IMR-90 (cell line): ENCODE results near the gene OSGEP. TPM values are rescaled to one million over a fixed set of nuclear protein-coding genes. Genes with fewer than 3 reads are reported as not detected.

Source experiments
- ATAC-seq: fragments of 200-7000 bp; cut with Tn5 transposase; 2 replicates; pipeline ENCODE4 v1.9.1; 2020; ENCODE audit warnings: low read depth, mild to moderate bottlenecking, moderate library complexity
- BruUV-seq: library from RNA; stranded (reverse); fragments of 400-500 nt; replicated peaks from 2 replicates; lab custom pipeline; 2021; lab: Mats Ljungman, UMichigan
- CTCF ChIA-PET: fragments of 300-600 bp; formaldehyde crosslinking; extraction: SDS; loops from one replicate; lab custom pipeline; 2021; ENCODE audit warnings: antibody characterized with exemption; lab: Yijun Ruan, JAX
- POLR2A ChIA-PET: fragments of 300-600 bp; sonication (Branson Sonifier 250); formaldehyde crosslinking; loops from one replicate; lab custom pipeline; 2022; ENCODE audit warnings: antibody characterized with exemption; ENCODE audit not compliant: unreplicated experiment; lab: Charles Lee
- DNase-seq: peaks from one replicate; pipeline ENCODE4 v3.0.0; 2013
- H2AFZ ChIP-seq: replicated peaks from 2 replicates; pipeline ENCODE3; 2013; ENCODE audit warnings: low read length, mild to moderate bottlenecking; ENCODE audit not compliant: poor library complexity
- H2AK5ac ChIP-seq: 2 replicates; pipeline ENCODE4 v1.6.1; 2013; ENCODE audit warnings: low read depth, low read length, inconsistent platforms
- H2AK9ac ChIP-seq: replicated peaks from 2 replicates; pipeline ENCODE3; 2013; ENCODE audit warnings: mild to moderate bottlenecking, low read depth, low read length, moderate library complexity; ENCODE audit not compliant: poor library complexity
- H2BK120ac ChIP-seq: 2 replicates; pipeline ENCODE4 v1.6.1; 2013; ENCODE audit warnings: low read depth, low read length, inconsistent platforms
- H2BK15ac ChIP-seq: 3 replicates; pipeline ENCODE4 v1.6.1; 2013; ENCODE audit warnings: low read depth, low read length, inconsistent platforms
- H2BK20ac ChIP-seq: 2 replicates; pipeline ENCODE4 v1.6.1; 2013; ENCODE audit warnings: low read depth, mild to moderate bottlenecking, inconsistent platforms, low read length, moderate library complexity
- H2BK5ac ChIP-seq: 2 replicates; pipeline ENCODE4 v1.6.1; 2013; ENCODE audit warnings: mild to moderate bottlenecking, low read depth, low read length, inconsistent platforms; ENCODE audit not compliant: poor library complexity, severe bottlenecking
- H3K14ac ChIP-seq: replicated peaks from 2 replicates; pipeline ENCODE4 v1.6.1; 2013; ENCODE audit warnings: low read depth, low read length, inconsistent platforms
- H3K18ac ChIP-seq: 2 replicates; pipeline ENCODE4 v1.6.1; 2013; ENCODE audit warnings: low read depth, low read length, control low read depth
- H3K23ac ChIP-seq: 2 replicates; pipeline ENCODE4 v1.6.1; 2013; ENCODE audit warnings: low read depth, low read length, inconsistent platforms
- H3K27ac ChIP-seq: 2 replicates; pipeline ENCODE4 v1.5.1; 2013; ENCODE audit warnings: mild to moderate bottlenecking, control low read depth, low read length; ENCODE audit not compliant: insufficient read depth
- H3K27me3 ChIP-seq: 2 replicates; pipeline ENCODE4 v1.6.1; 2013; ENCODE audit warnings: low read length; ENCODE audit not compliant: control insufficient read depth, insufficient read depth
- H3K36me3 ChIP-seq: 2 replicates; pipeline ENCODE4 v1.6.1; 2013; ENCODE audit warnings: low read length, mixed read lengths; ENCODE audit not compliant: control insufficient read depth, insufficient read depth
- H3K4ac ChIP-seq: 2 replicates; pipeline ENCODE4 v1.6.1; 2013; ENCODE audit warnings: low read depth, low read length, inconsistent platforms
- H3K4me1 ChIP-seq: 2 replicates; pipeline ENCODE4 v1.6.1; 2013; ENCODE audit warnings: low read length, mixed read lengths; ENCODE audit not compliant: control insufficient read depth, insufficient read depth
- H3K4me2 ChIP-seq: 2 replicates; pipeline ENCODE4 v1.6.1; 2013; ENCODE audit warnings: low read depth, mild to moderate bottlenecking, control low read depth, low read length, moderate library complexity
- H3K4me3 ChIP-seq: 2 replicates; pipeline ENCODE4 v1.5.1; 2013; ENCODE audit warnings: low read depth, mild to moderate bottlenecking, control low read depth, low read length, moderate library complexity; ENCODE audit not compliant: insufficient read depth
- H3K56ac ChIP-seq: 2 replicates; pipeline ENCODE4 v1.6.1; 2013; ENCODE audit warnings: low read length, inconsistent platforms; ENCODE audit not compliant: insufficient read depth; ENCODE audit errors: extremely low read depth
- H3K79me1 ChIP-seq, 2 experiments: 2 replicates each; pipeline ENCODE4 v1.6.1; 2013; ENCODE audit warnings: low read length in 2 of 2, inconsistent platforms in 1 of 2, low read depth in 1 of 2
- H3K9ac ChIP-seq: 2 replicates; pipeline ENCODE4 v1.6.1; 2013; ENCODE audit warnings: low read depth, low read length, control low read depth
- H3K9me1 ChIP-seq: 2 replicates; pipeline ENCODE4 v1.6.1; 2013; ENCODE audit warnings: low read length, inconsistent platforms; ENCODE audit not compliant: insufficient read depth
- H3K9me3 ChIP-seq: 2 replicates; pipeline ENCODE4 v1.6.1; 2013; ENCODE audit warnings: low read length; ENCODE audit not compliant: control insufficient read depth, insufficient read depth
- H4K20me1 ChIP-seq: 2 replicates; pipeline ENCODE4 v1.6.1; 2013; ENCODE audit warnings: low read length, inconsistent platforms; ENCODE audit not compliant: insufficient read depth
- H4K5ac ChIP-seq: 2 replicates; pipeline ENCODE4 v1.6.1; 2013; ENCODE audit warnings: mild to moderate bottlenecking, low read depth, low read length, control low read depth
- H4K8ac ChIP-seq, 2 experiments: 2 replicates each; pipeline ENCODE4 v1.6.1; 2013; ENCODE audit warnings: low read depth in 2 of 2, low read length in 2 of 2, control low read depth in 1 of 2, inconsistent platforms in 1 of 2
- H4K91ac ChIP-seq: 2 replicates; pipeline ENCODE4 v1.6.1; 2013; ENCODE audit warnings: low read depth, low read length, inconsistent platforms; ENCODE audit not compliant: insufficient read depth
- CEBPB ChIP-seq: IDR thresholded peaks from 2 replicates; pipeline ENCODE4 v1.6.1; 2012; ENCODE audit warnings: low read depth, low read length, improper control_type of control experiment
- FOS ChIP-seq: fragments of 150-350 bp; IDR thresholded peaks from 2 replicates; pipeline ENCODE4 v1.6.1; 2016; ENCODE audit warnings: low read depth, low read length
- MAFK ChIP-seq: IDR thresholded peaks from 2 replicates; pipeline ENCODE4 v1.6.1; 2012; ENCODE audit warnings: low read depth, low read length, improper control_type of control experiment
- NFE2L2 ChIP-seq: fragments of 150-350 bp; IDR thresholded peaks from 2 replicates; pipeline ENCODE4 v1.6.1; 2016; ENCODE audit warnings: low read depth, mild to moderate bottlenecking, low read length
- POLR2A ChIP-seq: IDR thresholded peaks from 2 replicates; pipeline ENCODE4 v1.6.1; 2012; ENCODE audit warnings: mild to moderate bottlenecking, low read depth, low read length
- RCOR1 ChIP-seq: IDR thresholded peaks from 2 replicates; pipeline ENCODE4 v1.6.1; 2012; ENCODE audit warnings: mild to moderate bottlenecking, low read length, improper control_type of control experiment; ENCODE audit not compliant: insufficient replicate concordance
- RFX5 ChIP-seq: IDR thresholded peaks from 2 replicates; pipeline ENCODE4 v1.8.0; 2012; ENCODE audit warnings: low read depth, mild to moderate bottlenecking, low read length, moderate library complexity
- SMC3 ChIP-seq: fragments of 150-350 bp; IDR thresholded peaks from 2 replicates; pipeline ENCODE4 v1.6.1; 2016; ENCODE audit warnings: low read depth, mild to moderate bottlenecking, antibody characterized with exemption, low read length, moderate library complexity
- WGBS, 2 experiments: methylation state at CpG; one replicate each; pipeline versions ENCODE4 v1.1.5 to v1.1.7; 2013; ENCODE audit warnings: missing lambda C conversion rate in 2 of 2; ENCODE audit not compliant: insufficient read length in 1 of 2; ENCODE audit errors: extremely low coverage in 2 of 2; 5-methylcytosine and 5-hydroxymethylcytosine counted together
- dilution Hi-C: fragments of 300-500 bp; cut with HindIII; formaldehyde crosslinking; loops from one replicate; pipeline ENCODE4 v1.14.3; 2018; ENCODE audit warnings: low sequenced_read_pairs; ENCODE audit not compliant: unreplicated experiment
- in situ Hi-C: fragments of 300-500 bp; cut with MboI; formaldehyde crosslinking; loops from 3 replicates; pipeline ENCODE4 v1.14.3; 2019; ENCODE audit warnings: low sequenced_read_pairs, inconsistent platforms, mixed read lengths
- intact Hi-C: fragments of 100-400 bp; cut with micrococcal nuclease; formaldehyde crosslinking; loops from 2 replicates; pipeline ENCODE4 v1.10.0; 2022
- polyA plus RNA-seq, 3 experiments: library from polyadenylated mRNA; depleted of rRNA; stranded (reverse); fragments of >200 nt; gene quantifications; 2 replicates each; pipeline ENCODE4 v1.2.3, GENCODE V29; 2012; ENCODE audit warnings: low replicate concordance in 1 of 3
- total RNA-seq: library from RNA; depleted of rRNA; stranded (reverse); fragments of >200 nt; gene quantifications from 2 replicates; pipeline ENCODE4 v1.2.3, GENCODE V29; 2012
- TF ChIP-seq, protein P1 (sequence below): fragments of 150-350 bp; IDR thresholded peaks from 2 replicates; pipeline ENCODE4 v1.6.1; 2017; ENCODE audit warnings: mild to moderate bottlenecking, antibody characterized with exemption, low read length, low read depth

Gene OSGEP
- total and polyA plus RNA-seq, 2 of the 4 experiments (the other 2 are of a cell fraction): 24.7 to 32.4 TPM

DNA sequence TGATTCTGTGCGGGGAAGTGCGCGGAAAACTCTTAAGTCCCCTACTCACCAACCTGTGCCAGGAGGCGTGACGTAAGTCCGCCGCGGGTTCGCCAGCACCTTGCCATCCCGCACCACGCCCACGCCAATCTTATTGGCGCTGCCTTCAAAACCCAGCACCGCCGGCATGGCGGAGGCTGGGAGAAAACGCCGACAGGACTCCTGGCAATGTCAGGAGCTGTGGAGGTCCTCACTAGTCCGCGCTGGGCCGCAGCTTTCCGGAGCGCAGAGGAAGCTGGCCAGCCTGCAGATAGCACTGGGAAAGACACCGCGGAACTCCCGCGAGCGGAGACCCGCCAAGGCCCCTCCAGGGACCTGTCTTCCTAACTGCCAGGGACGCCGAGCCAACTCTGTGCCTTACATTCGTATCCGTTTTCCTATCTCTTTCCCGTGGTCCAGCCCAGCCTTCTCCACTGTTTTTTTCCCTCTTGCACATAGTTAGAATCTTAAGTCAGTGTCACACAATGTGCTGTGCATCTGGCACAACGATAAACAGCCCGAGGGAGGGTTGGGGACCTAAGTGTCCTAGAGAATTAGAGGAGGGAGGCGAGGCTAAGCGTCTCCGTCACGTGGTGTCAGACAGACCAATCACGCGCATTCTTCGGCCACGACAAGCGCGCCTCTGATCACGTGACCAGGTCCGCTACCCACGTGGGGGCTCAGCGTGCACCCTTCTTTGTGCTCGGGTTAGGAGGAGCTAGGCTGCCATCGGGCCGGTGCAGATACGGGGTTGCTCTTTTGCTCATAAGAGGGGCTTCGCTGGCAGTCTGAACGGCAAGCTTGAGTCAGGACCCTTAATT is at the start of gene OSGEP, which contains the start of gene APEX1 (continued):
- no peak for TF ChIP-seq MAFK

- DNase-seq: no peak
- no peak overlapping the region for H2AK9ac ChIP-seq
- TF ChIP-seq RCOR1: no peak
- TF ChIP-seq CEBPB: no peak
- no peak for TF ChIP-seq NFE2L2
- TF ChIP-seq RFX5: no peak
- no peak for TF ChIP-seq FOS
- TF ChIP-seq POLR2A: no peak
- TF ChIP-seq MAFK: no peak
- TF ChIP-seq, protein P1, sequence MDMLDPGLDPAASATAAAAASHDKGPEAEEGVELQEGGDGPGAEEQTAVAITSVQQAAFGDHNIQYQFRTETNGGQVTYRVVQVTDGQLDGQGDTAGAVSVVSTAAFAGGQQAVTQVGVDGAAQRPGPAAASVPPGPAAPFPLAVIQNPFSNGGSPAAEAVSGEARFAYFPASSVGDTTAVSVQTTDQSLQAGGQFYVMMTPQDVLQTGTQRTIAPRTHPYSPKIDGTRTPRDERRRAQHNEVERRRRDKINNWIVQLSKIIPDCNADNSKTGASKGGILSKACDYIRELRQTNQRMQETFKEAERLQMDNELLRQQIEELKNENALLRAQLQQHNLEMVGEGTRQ: no peak
- TF ChIP-seq SMC3: no peak
- H2BK5ac ChIP-seq: no peak overlapping the region
- 58 to 100% methylated on average over 1 to 4 of the region's 6 CpGs for WGBS, 2 experiments
- POLR2A ChIA-PET: interaction anchor here (0.6 kb wide), 1 partner anchor 18 kb away, joined by 9 read pairs; no protein-coding TSS in a partner anchor
- dilution Hi-C loops (no loop called here), intact Hi-C loops (no loop called here), in situ Hi-C loops (no loop called here)
- no peak overlapping the region for H2BK15ac ChIP-seq
- H3K23ac ChIP-seq: no peak overlapping the region
- BruUV-seq: no TSS peak
- no peak overlapping the region for H3K14ac ChIP-seq
- no peaks in the 10 kb centered on the region for H3K4me1 ChIP-seq
- H3K4ac ChIP-seq: no peak overlapping the region
- no peaks in the 10 kb centered on the region for H3K9me1 ChIP-seq
- no peak overlapping the region for H4K8ac ChIP-seq
- peak overlapping the region; percentile 53 for H2AFZ ChIP-seq
- H3K56ac ChIP-seq: no peak overlapping the region
- no peak overlapping the region for H4K91ac ChIP-seq
- H3K9me3 ChIP-seq: no peaks in the 10 kb centered on the region
- H3K27ac ChIP-seq: no peak overlapping the region
- H4K20me1 ChIP-seq: no peaks in the 10 kb centered on the region
- CTCF ChIA-PET: no interaction called here
- no peak overlapping the region for H3K18ac ChIP-seq
- no peak overlapping the region for H4K5ac ChIP-seq
- ATAC-seq: no peak
- no peaks in the 10 kb centered on the region for H3K27me3 ChIP-seq
- H3K36me3 ChIP-seq: no peaks in the 10 kb centered on the region
- no peak overlapping the region for H2AK5ac ChIP-seq
- H2BK20ac ChIP-seq: no peak overlapping the region
- H3K79me1 ChIP-seq: no peaks in the 10 kb centered on the region
- no peak overlapping the region for H3K4me3 ChIP-seq
- no peak overlapping the region for H3K9ac ChIP-seq
- no peak overlapping the region for H3K4me2 ChIP-seq
- no peak overlapping the region for H2BK120ac ChIP-seq
Observed at GRCh38 chr14:20503898-20504297, 49.3 kb upstream of the OSGEP start.
